ENCODE results near the gene ZBTB16.

Gene ZBTB16

GRCh38 chr11:114250180-114250579 is 190.7 kb downstream of the ZBTB16 start:
- Mint-ChIP-seq H3K27ac (no peak overlapping the region), H3K9me3 (no peaks in the 10 kb centered on the region), H3K4me3 (no peak overlapping the region), H3K27me3 (no peaks in the 10 kb centered on the region), H3K4me1 (no peaks in the 10 kb centered on the region)
- DNase-seq, result no peak
- ATAC-seq, result no peak

GRCh38 chr11:114250993-114251814 is 191.7 kb downstream of the ZBTB16 start:
- ATAC-seq (no peak), DNase-seq (no peak)
- no peaks in the 10 kb centered on the region for H3K4me1 Mint-ChIP-seq
- peak overlapping the region in 1 of 2 donors; percentile 68 for H3K27ac Mint-ChIP-seq
- H3K4me3 Mint-ChIP-seq, result no peak overlapping the region
- H3K27me3 Mint-ChIP-seq, result no peaks in the 10 kb centered on the region
- no peaks in the 10 kb centered on the region for H3K9me3 Mint-ChIP-seq

GRCh38 chr11:114251815-114252337 is 192.4 kb downstream of the ZBTB16 start:
- H3K27me3 Mint-ChIP-seq, result no peaks in the 10 kb centered on the region
- DNase-seq (no peak), ATAC-seq (no peak)
- H3K9me3 Mint-ChIP-seq, result no peaks in the 10 kb centered on the region
- no peaks in the 10 kb centered on the region for H3K4me1 Mint-ChIP-seq
- no peak overlapping the region for H3K27ac Mint-ChIP-seq
- no peak overlapping the region for H3K4me3 Mint-ChIP-seq

GRCh38 chr11:114252767-114253166 is 193.3 kb downstream of the ZBTB16 start:
- H3K4me1 Mint-ChIP-seq, result no peaks in the 10 kb centered on the region
- no peaks in the 10 kb centered on the region for H3K9me3 Mint-ChIP-seq
- peak overlapping the region in 1 of 2 donors; percentile 66 for H3K27ac Mint-ChIP-seq
- no peaks in the 10 kb centered on the region for H3K27me3 Mint-ChIP-seq
- ATAC-seq (no peak), DNase-seq (no peak)
- no peak overlapping the region for H3K4me3 Mint-ChIP-seq

GRCh38 chr11:114253771-114254170 is 194.3 kb downstream of the ZBTB16 start:
- H3K4me1 Mint-ChIP-seq, result no peaks in the 10 kb centered on the region
- no peak overlapping the region for H3K4me3 Mint-ChIP-seq
- ATAC-seq, result no peak

GRCh38 chr11:114254571-114255146 is 195.1 kb downstream of the ZBTB16 start:
- H3K4me1 Mint-ChIP-seq, result no peaks in the 10 kb centered on the region
- no peaks in the 10 kb centered on the region for H3K27me3 Mint-ChIP-seq
- H3K4me3 Mint-ChIP-seq, result no peak overlapping the region
- DNase-seq (no peak), ATAC-seq (no peak)
- H3K9me3 Mint-ChIP-seq, result no peaks in the 10 kb centered on the region
- no peak overlapping the region for H3K27ac Mint-ChIP-seq

More at GRCh38 chr11:114253771-114254170, 194.3 kb downstream of the ZBTB16 start:
- no peaks in the 10 kb centered on the region for H3K9me3 Mint-ChIP-seq
- no peak for DNase-seq
- H3K27me3 Mint-ChIP-seq, result no peaks in the 10 kb centered on the region
- no peak overlapping the region for H3K27ac Mint-ChIP-seq

- H3K27me3 Mint-ChIP-seq, result no peaks in the 10 kb centered on the region
- no peak overlapping the region for H3K4me3 Mint-ChIP-seq
These were observed 195.8 kb downstream of the ZBTB16 start for GRCh38 chr11:114255289-114255688.

GRCh38 chr11:114256176-114256966 is 196.9 kb downstream of the ZBTB16 start:
- DNase-seq, result no peak
- Mint-ChIP-seq H3K27me3 (no peaks in the 10 kb centered on the region), H3K27ac (no peak overlapping the region), H3K4me3 (no peak overlapping the region), H3K4me1 (no peaks in the 10 kb centered on the region), H3K9me3 (no peaks in the 10 kb centered on the region)
- no peak for ATAC-seq

More at GRCh38 chr11:114255289-114255688, 195.8 kb downstream of the ZBTB16 start:
- Mint-ChIP-seq H3K9me3 (no peaks in the 10 kb centered on the region), H3K27ac (no peak overlapping the region), H3K4me1 (no peaks in the 10 kb centered on the region)
- ATAC-seq (no peak), DNase-seq (no peak)

- Mint-ChIP-seq H3K27me3 (no peaks in the 10 kb centered on the region), H3K27ac (no peak overlapping the region), H3K9me3 (no peaks in the 10 kb centered on the region), H3K4me1 (no peaks in the 10 kb centered on the region), H3K4me3 (no peak overlapping the region)
- DNase-seq, result no peak
- peak; percentile 21 for ATAC-seq
These were observed 197.4 kb downstream of the ZBTB16 start for GRCh38 chr11:114256967-114257286.

GRCh38 chr11:114257621-114258558 is 198.4 kb downstream of the ZBTB16 start:
- Mint-ChIP-seq H3K9me3 (no peaks in the 10 kb centered on the region), H3K4me3 (no peak overlapping the region), H3K4me1 (no peaks in the 10 kb centered on the region), H3K27ac (no peak overlapping the region), H3K27me3 (no peaks in the 10 kb centered on the region)
- ATAC-seq, result peak; percentile 24
- DNase-seq, result no peak

GRCh38 chr11:114258696-114259095 is 199.2 kb downstream of the ZBTB16 start:
- no peaks in the 10 kb centered on the region for H3K4me1 Mint-ChIP-seq
- peak overlapping the region in 1 of 2 donors; percentile 42 for H3K27ac Mint-ChIP-seq
- no peak overlapping the region for H3K4me3 Mint-ChIP-seq
- H3K27me3 Mint-ChIP-seq, result no peaks in the 10 kb centered on the region
- DNase-seq (no peak), ATAC-seq (no peak)
- no peaks in the 10 kb centered on the region for H3K9me3 Mint-ChIP-seq

- H3K4me1 Mint-ChIP-seq, result no peaks in the 10 kb centered on the region
- DNase-seq (no peak), ATAC-seq (no peak)
- H3K9me3 Mint-ChIP-seq, result no peaks in the 10 kb centered on the region
- no peaks in the 10 kb centered on the region for H3K27me3 Mint-ChIP-seq
- H3K4me3 Mint-ChIP-seq, result no peak overlapping the region
- H3K27ac Mint-ChIP-seq, result no peak overlapping the region
These were observed 199.6 kb downstream of the ZBTB16 start for GRCh38 chr11:114259124-114259526.

GRCh38 chr11:114259551-114259983 is 200.1 kb downstream of the ZBTB16 start:
- no peaks in the 10 kb centered on the region for H3K9me3 Mint-ChIP-seq
- no peak overlapping the region for H3K4me3 Mint-ChIP-seq
- no peak for ATAC-seq
- no peak overlapping the region for H3K27ac Mint-ChIP-seq
- no peaks in the 10 kb centered on the region for H3K27me3 Mint-ChIP-seq
- H3K4me1 Mint-ChIP-seq, result no peaks in the 10 kb centered on the region
- DNase-seq, result no peak

GRCh38 chr11:114260077-114260476 is 200.6 kb downstream of the ZBTB16 start:
- no peaks in the 10 kb centered on the region for H3K9me3 Mint-ChIP-seq
- H3K4me3 Mint-ChIP-seq, result no peak overlapping the region
- no peak overlapping the region for H3K27ac Mint-ChIP-seq
- DNase-seq, result no peak
- no peaks in the 10 kb centered on the region for H3K4me1 Mint-ChIP-seq
- no peak for ATAC-seq
- no peaks in the 10 kb centered on the region for H3K27me3 Mint-ChIP-seq

- no peaks in the 10 kb centered on the region for H3K4me1 Mint-ChIP-seq
- H3K9me3 Mint-ChIP-seq, result no peaks in the 10 kb centered on the region
- H3K27me3 Mint-ChIP-seq, result no peaks in the 10 kb centered on the region
- DNase-seq, result no peak
- peak; percentile 18 for ATAC-seq
- H3K4me3 Mint-ChIP-seq, result no peak overlapping the region
- H3K27ac Mint-ChIP-seq, result no peak overlapping the region
These were observed 201.0 kb downstream of the ZBTB16 start for GRCh38 chr11:114260483-114260882.

Measured in stimulated activated naive CD8-positive, alpha-beta T cell treated with anti-CD3 and anti-CD28 coated beads, Interleukin-15, amount 100 ng/mL, for 72 hours (primary cell).